ENCODE data around the gene TMEM186. TPM values are rescaled to one million over a fixed set of nuclear protein-coding genes. Genes with fewer than 3 reads are reported as not detected.
"Not testable (repeated sequence)": the region's sequence is repeated elsewhere in the genome, so short reads cannot be mapped to it uniquely, and the experiment has no call there.

Gene TMEM186
- total RNA-seq, 2 donors from 2014 or later = 1.8 to 3.2 TPM

DNA sequence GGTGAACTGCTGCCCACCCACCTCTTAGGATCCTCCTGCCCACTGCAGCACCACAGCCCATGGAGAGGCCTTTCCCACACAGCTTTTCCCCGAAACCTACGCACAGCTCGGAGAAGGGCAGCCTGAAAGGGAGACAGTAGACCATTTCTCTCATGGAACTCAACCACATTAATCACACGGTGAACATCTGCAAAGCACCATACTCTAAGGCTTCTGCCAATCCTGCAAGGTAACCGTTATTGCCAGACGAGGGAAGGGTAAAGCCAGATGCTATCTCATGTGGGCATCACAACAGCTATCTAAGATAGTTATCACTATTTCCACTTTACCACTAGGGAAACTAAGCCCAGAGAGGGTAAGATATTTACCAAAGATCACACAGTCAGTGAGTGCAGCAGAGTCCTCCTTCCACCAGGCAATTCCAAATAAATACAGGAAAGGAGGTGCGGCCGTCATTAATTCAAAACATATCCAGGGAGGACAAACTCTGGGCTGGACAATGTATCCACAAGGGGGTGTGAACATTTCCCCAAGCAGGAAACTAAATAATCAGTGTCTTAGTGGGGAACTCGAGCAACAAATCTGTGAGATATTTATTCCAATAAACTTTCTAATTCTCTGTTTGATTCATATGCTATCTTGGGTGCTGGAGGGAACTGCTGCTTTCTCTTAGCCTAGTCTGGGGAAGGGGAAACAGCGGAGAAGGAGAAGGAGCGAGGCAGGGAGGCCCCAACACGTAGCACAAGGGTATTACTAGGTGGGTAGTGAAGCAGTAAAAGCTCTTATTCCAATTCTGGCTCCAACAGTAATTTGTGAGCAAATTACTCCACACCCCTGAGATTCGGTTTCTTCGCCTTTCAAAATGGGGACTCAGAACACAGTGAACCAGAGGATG lies 723 bp downstream of the TMEM186 start:
- no peak for ATAC-seq (ENCODE audit: insufficient number of reproducible peaks, low FRiP score, low read depth)
- Histone ChIP-seq H3K36me3 (peaks cover 1% of the 10 kb centered on the region), H3K4me1 (ENCODE audit: control insufficient read depth in 1 of 2, low read depth in 2 of 2) (peaks cover 20 to 41% of the 10 kb centered on the region in 2 donors), H3K9me3 (no peaks in the 10 kb centered on the region), H3K4me3 (peak overlapping the region; percentile 95), H3K27me3 (replicated peaks; ENCODE audit: insufficient read depth) (no peaks in the 10 kb centered on the region), H3K27ac (peak overlapping the region; percentile 46 to 69)
- TF ChIP-seq CTCF (IDR thresholded peaks at IDR 0.05) = no peak
- DNase-seq (ENCODE audit: low spot score) = no peak

- ATAC-seq (ENCODE audit: insufficient number of reproducible peaks, low FRiP score, low read depth) (no peak), DNase-seq (ENCODE audit: low spot score) (no peak)
- no peaks in the 10 kb centered on the region for H3K27me3 ChIP-seq (replicated peaks; ENCODE audit: insufficient read depth)
- H3K4me3 ChIP-seq = no peak overlapping the region
- H3K36me3 ChIP-seq = no peaks in the 10 kb centered on the region
- TF ChIP-seq CTCF (IDR thresholded peaks at IDR 0.05) = no peak
- no peak overlapping the region for H3K27ac ChIP-seq
- H3K4me1 ChIP-seq (ENCODE audit: control insufficient read depth in 1 of 2, low read depth in 2 of 2) = peaks cover 20 to 36% of the 10 kb centered on the region in 2 donors
- no peaks in the 10 kb centered on the region for H3K9me3 ChIP-seq
Measured at GRCh38 chr16:8795818-8796217, 1.6 kb downstream of the TMEM186 start.

DNA sequence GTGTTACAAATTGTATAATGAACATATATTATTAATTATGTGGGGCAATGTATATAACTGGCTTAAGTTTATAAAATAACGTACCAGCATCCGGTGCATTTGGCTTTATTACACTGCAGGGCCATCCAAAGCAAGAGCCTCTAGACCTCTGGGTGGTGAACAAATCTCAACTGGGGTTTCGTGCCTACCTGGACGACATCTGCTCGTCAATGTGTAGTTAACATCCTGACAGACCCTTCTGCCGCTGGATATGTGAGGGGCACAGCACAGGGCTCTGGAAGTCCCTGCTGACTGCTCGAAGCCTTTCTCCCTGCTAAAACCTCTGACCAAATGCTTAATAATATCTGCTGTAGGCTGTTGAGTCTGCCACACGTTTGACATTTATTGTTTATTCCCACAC lies 2.3 kb downstream of the TMEM186 start:
- H3K36me3 ChIP-seq = no peaks in the 10 kb centered on the region
- no peak overlapping the region for H3K27ac ChIP-seq
- H3K4me3 ChIP-seq = no peak overlapping the region
- ATAC-seq (ENCODE audit: insufficient number of reproducible peaks, low FRiP score, low read depth) (no peak), DNase-seq (ENCODE audit: low spot score) (no peak)
- peaks cover 20 to 30% of the 10 kb centered on the region in 2 donors for H3K4me1 ChIP-seq (ENCODE audit: control insufficient read depth in 1 of 2, low read depth in 2 of 2)
- H3K9me3 ChIP-seq = no peaks in the 10 kb centered on the region
- no peak for TF ChIP-seq CTCF (IDR thresholded peaks at IDR 0.05)
- no peaks in the 10 kb centered on the region for H3K27me3 ChIP-seq (replicated peaks; ENCODE audit: insufficient read depth)

DNA sequence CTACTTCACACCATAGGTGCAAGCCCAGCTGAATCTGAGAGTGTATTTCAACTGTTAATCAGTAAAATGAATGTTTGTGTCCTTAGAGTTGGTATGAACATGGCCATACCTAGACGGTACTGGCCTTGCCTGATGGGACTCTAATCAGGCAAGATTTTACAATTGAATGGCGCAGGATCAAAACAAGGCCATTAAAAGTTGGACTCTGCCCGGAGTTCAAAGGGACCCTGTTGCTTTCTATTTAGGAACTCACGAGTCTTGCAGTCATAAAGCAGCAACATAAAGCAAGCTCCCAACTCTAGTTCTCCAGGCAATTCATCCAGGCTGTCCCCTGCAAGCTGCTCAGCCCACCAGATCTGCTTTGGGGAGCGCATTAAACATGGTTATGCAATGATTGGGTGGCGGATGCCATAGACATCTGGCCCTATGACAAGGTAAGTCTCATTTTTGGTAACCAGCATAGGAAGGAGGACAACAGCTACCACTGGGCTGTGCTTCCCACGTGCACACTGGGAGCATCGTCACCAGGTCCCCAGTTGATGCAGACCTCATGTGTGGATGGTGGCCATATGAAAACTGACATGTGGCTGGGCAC lies 8.8 kb downstream of the TMEM186 start:
- Histone ChIP-seq H3K9me3 (no peaks in the 10 kb centered on the region), H3K27me3 (replicated peaks; ENCODE audit: insufficient read depth) (no peaks in the 10 kb centered on the region), H3K27ac (no peak overlapping the region), H3K36me3 (no peaks in the 10 kb centered on the region), H3K4me1 (ENCODE audit: control insufficient read depth in 1 of 2, low read depth in 2 of 2) (no peaks in the 10 kb centered on the region), H3K4me3 (no peak overlapping the region)
- no peak for DNase-seq (ENCODE audit: low spot score)
- ATAC-seq (ENCODE audit: insufficient number of reproducible peaks, low FRiP score, low read depth) = no peak
- no peak for TF ChIP-seq CTCF (IDR thresholded peaks at IDR 0.05)

DNA sequence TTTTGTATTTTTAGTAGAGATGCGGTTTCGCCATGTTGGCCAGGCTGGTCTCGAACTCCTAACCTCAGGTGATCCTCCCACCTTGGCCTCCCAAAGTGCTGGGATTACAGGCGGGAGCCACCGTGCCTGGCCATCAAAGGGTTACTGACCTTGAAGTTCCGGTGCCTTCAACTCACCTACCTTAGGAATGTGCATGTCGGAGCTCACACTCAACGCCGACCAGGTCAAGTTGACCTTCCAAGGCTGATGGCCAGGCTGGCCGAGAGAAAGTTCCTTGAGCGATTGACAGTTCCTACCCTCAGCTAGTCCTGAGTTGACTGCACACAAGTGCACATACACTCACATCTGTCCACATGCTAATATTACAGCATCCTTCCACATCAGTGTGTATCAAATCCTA lies 11.1 kb downstream of the TMEM186 start:
- H3K27me3 ChIP-seq (replicated peaks; ENCODE audit: insufficient read depth); H3K4me3 ChIP-seq; H3K27ac ChIP-seq; H3K9me3 ChIP-seq; ATAC-seq (ENCODE audit: insufficient number of reproducible peaks, low FRiP score, low read depth); H3K36me3 ChIP-seq; DNase-seq (ENCODE audit: low spot score); H3K4me1 ChIP-seq (ENCODE audit: control insufficient read depth in 1 of 2, low read depth in 2 of 2): not testable (repeated sequence)
